Panc1 (cell line): ENCODE results near the gene NDUFAF8.

Experiments used
- TF ChIP-seq, protein P1 (sequence below): fragments of 450-650 bp; IDR thresholded peaks from 2 replicates; pipeline ENCODE4 v1.5.1; 2017; ENCODE audit warnings: mild to moderate bottlenecking
- TF ChIP-seq, protein P2 (sequence below), 2 experiments: IDR thresholded peaks; 2 replicates each; pipeline ENCODE4 v1.6.1; 2011 to 2012; ENCODE audit warnings: low read depth in 2 of 2, control low read depth in 1 of 2, low read length in 1 of 2, mild to moderate bottlenecking in 1 of 2, moderate library complexity in 1 of 2; ENCODE audit not compliant: insufficient read depth in 1 of 2

DNA sequence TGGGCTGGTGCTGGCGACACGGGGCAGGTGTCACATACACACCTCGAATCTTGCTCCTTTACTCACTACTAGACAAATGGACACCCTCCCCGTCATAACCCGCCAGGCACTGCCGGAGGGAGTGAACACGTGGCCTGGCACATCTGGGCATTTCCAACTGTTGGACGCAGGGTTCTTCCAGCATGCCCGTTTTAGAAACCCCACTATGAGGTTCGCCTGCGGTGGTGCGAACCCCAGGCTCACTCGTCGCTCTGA, 9.5 kb upstream of the NDUFAF8 start:
- TF ChIP-seq, protein P1, sequence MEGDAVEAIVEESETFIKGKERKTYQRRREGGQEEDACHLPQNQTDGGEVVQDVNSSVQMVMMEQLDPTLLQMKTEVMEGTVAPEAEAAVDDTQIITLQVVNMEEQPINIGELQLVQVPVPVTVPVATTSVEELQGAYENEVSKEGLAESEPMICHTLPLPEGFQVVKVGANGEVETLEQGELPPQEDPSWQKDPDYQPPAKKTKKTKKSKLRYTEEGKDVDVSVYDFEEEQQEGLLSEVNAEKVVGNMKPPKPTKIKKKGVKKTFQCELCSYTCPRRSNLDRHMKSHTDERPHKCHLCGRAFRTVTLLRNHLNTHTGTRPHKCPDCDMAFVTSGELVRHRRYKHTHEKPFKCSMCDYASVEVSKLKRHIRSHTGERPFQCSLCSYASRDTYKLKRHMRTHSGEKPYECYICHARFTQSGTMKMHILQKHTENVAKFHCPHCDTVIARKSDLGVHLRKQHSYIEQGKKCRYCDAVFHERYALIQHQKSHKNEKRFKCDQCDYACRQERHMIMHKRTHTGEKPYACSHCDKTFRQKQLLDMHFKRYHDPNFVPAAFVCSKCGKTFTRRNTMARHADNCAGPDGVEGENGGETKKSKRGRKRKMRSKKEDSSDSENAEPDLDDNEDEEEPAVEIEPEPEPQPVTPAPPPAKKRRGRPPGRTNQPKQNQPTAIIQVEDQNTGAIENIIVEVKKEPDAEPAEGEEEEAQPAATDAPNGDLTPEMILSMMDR: no peak
- TF ChIP-seq, protein P2, sequence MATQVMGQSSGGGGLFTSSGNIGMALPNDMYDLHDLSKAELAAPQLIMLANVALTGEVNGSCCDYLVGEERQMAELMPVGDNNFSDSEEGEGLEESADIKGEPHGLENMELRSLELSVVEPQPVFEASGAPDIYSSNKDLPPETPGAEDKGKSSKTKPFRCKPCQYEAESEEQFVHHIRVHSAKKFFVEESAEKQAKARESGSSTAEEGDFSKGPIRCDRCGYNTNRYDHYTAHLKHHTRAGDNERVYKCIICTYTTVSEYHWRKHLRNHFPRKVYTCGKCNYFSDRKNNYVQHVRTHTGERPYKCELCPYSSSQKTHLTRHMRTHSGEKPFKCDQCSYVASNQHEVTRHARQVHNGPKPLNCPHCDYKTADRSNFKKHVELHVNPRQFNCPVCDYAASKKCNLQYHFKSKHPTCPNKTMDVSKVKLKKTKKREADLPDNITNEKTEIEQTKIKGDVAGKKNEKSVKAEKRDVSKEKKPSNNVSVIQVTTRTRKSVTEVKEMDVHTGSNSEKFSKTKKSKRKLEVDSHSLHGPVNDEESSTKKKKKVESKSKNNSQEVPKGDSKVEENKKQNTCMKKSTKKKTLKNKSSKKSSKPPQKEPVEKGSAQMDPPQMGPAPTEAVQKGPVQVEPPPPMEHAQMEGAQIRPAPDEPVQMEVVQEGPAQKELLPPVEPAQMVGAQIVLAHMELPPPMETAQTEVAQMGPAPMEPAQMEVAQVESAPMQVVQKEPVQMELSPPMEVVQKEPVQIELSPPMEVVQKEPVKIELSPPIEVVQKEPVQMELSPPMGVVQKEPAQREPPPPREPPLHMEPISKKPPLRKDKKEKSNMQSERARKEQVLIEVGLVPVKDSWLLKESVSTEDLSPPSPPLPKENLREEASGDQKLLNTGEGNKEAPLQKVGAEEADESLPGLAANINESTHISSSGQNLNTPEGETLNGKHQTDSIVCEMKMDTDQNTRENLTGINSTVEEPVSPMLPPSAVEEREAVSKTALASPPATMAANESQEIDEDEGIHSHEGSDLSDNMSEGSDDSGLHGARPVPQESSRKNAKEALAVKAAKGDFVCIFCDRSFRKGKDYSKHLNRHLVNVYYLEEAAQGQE (IDR thresholded peaks at IDR 0.05; ENCODE audit: insufficient read depth in 1 of 2, low read depth in 2 of 2, low read length in 1 of 2): no peak
